H1 (cell line): ENCODE measurements around the gene CRTAC1. TPM values are rescaled to one million over a fixed set of nuclear protein-coding genes. Genes with fewer than 3 reads are reported as not detected.

Experiments used
- CTCF ChIA-PET: fragments of 300-600 bp; sonication (Branson Sonifier 250); formaldehyde crosslinking; loops from one replicate; lab custom pipeline; 2021; ENCODE audit not compliant: partially characterized antibody; lab: Charles Lee
- POLR2A ChIA-PET: fragments of 300-600 bp; sonication (Branson Sonifier 250); formaldehyde crosslinking; loops from one replicate; lab custom pipeline; 2021; ENCODE audit warnings: inconsistent platforms; ENCODE audit not compliant: partially characterized antibody; lab: Charles Lee
- DNase-seq, 2 experiments: peaks; one replicate each; pipeline versions ENCODE4 v3.0.0 to v3.0.0-alpha.2; 2010 to 2022; ENCODE audit warnings: low spot score in 2 of 2, low read depth in 1 of 2, mixed read lengths in 1 of 2
- FAIRE-seq: peaks from 2 replicates; lab custom pipeline; 2011; peaks lifted over from hg19 to GRCh38; lab: Jason Lieb, UNC
- H2AFZ ChIP-seq: 2 replicates; pipeline ENCODE4 v1.8.1; 2012; ENCODE audit warnings: low read length, inconsistent platforms
- H2AK5ac ChIP-seq: 2 replicates; pipeline ENCODE4 v1.6.1; 2013; ENCODE audit warnings: low read depth, low read length
- H2BK120ac ChIP-seq: replicated peaks from 2 replicates; pipeline ENCODE3; 2013; ENCODE audit warnings: low read depth, low read length, inconsistent platforms
- H2BK12ac ChIP-seq: 2 replicates; pipeline ENCODE4 v1.6.1; 2013; ENCODE audit warnings: low read depth, low read length
- H2BK15ac ChIP-seq: 2 replicates; pipeline ENCODE4 v1.6.1; 2013; ENCODE audit warnings: low read length
- H2BK20ac ChIP-seq: 2 replicates; pipeline ENCODE4 v1.6.1; 2013; ENCODE audit warnings: low read length
- H2BK5ac ChIP-seq: 2 replicates; pipeline ENCODE4 v1.6.1; 2013; ENCODE audit warnings: low read depth, low read length
- H3K14ac ChIP-seq: 2 replicates; pipeline ENCODE4 v1.6.1; 2013; ENCODE audit warnings: inconsistent platforms; ENCODE audit not compliant: insufficient read length
- H3K18ac ChIP-seq: 2 replicates; pipeline ENCODE4 v1.6.1; 2013; ENCODE audit warnings: low read length; ENCODE audit errors: extremely low read depth
- H3K23ac ChIP-seq: 2 replicates; pipeline ENCODE4 v1.6.1; 2013; ENCODE audit warnings: inconsistent platforms; ENCODE audit not compliant: insufficient read length
- H3K23me2 ChIP-seq: 2 replicates; pipeline ENCODE4 v1.6.1; 2013; ENCODE audit warnings: low read depth, low read length
- H3K27ac ChIP-seq: 2 replicates; pipeline ENCODE4 v1.6.1; 2011; ENCODE audit warnings: low read depth, low read length, inconsistent platforms
- H3K27me3 ChIP-seq, 4 experiments: replicated peaks in 1 of 4; 1 replicate in 1 of 4; 2 replicates in 3 of 4; pipeline versions ENCODE4 v1.6.1 to v1.8.1; 2011 to 2013; ENCODE audit warnings: low read length in 3 of 4, mild to moderate bottlenecking in 3 of 4, inconsistent platforms in 2 of 4, mixed read lengths in 2 of 4, moderate library complexity in 1 of 4; ENCODE audit not compliant: control insufficient read depth in 3 of 4, insufficient read depth in 3 of 4; ENCODE audit errors: extremely low read depth in 1 of 4
- H3K36me3 ChIP-seq, 4 experiments: 2 replicates each; pipeline versions ENCODE4 v1.6.1 to v1.8.1; 2011 to 2013; ENCODE audit warnings: mild to moderate bottlenecking in 4 of 4, low read length in 3 of 4, moderate library complexity in 2 of 4, control low read depth in 1 of 4, inconsistent platforms in 1 of 4; ENCODE audit not compliant: insufficient read depth in 4 of 4, control insufficient read depth in 2 of 4
- H3K4ac ChIP-seq: replicated peaks from 2 replicates; pipeline ENCODE3; 2013; ENCODE audit warnings: low read length, low read depth, mixed read lengths, inconsistent platforms; ENCODE audit not compliant: insufficient read length
- H3K4me1 ChIP-seq, 4 experiments: replicated peaks in 1 of 4; 1 replicate in 1 of 4; 2 replicates in 3 of 4; pipeline versions ENCODE4 v1.6.1 to v1.8.1; 2011 to 2013; ENCODE audit warnings: low read length in 3 of 4, inconsistent platforms in 2 of 4, mixed read lengths in 1 of 4; ENCODE audit not compliant: insufficient read depth in 4 of 4, control insufficient read depth in 3 of 4
- H3K4me2 ChIP-seq, 2 experiments: 2 replicates each; pipeline versions ENCODE4 v1.6.1 to v1.8.1; 2011 to 2013; ENCODE audit warnings: low read depth in 2 of 2, low read length in 2 of 2, control low read depth in 1 of 2, inconsistent platforms in 1 of 2, mild to moderate bottlenecking in 1 of 2; ENCODE audit not compliant: insufficient read depth in 1 of 2
- H3K4me3 ChIP-seq, 4 experiments: fragments of 200-600, 300-600 bp in 1 of 4; sonication (generic), shearing (Covaris generic), sonication (Bioruptor Twin) in 1 of 4; 2 replicates each; pipeline versions ENCODE4 v1.5.1 to v1.8.1; 2011 to 2016; ENCODE audit warnings: low read length in 4 of 4, low read depth in 3 of 4, control low read depth in 2 of 4, inconsistent platforms in 2 of 4, mild to moderate bottlenecking in 2 of 4, mixed read lengths in 1 of 4, moderate library complexity in 1 of 4; ENCODE audit not compliant: insufficient read depth in 2 of 4; ENCODE audit errors: extremely low read depth in 1 of 4
- H3K56ac ChIP-seq: replicated peaks from 2 replicates; pipeline ENCODE3; 2013; ENCODE audit warnings: low read depth, mild to moderate bottlenecking, mixed read lengths, low read length, inconsistent platforms; ENCODE audit not compliant: insufficient read length
- H3K79me1 ChIP-seq: 2 replicates; pipeline ENCODE4 v1.6.1; 2013; ENCODE audit warnings: low read depth, low read length, control low read depth
- H3K79me2 ChIP-seq, 2 experiments: 2 replicates each; pipeline versions ENCODE4 v1.6.1 to v1.8.1; 2012 to 2013; ENCODE audit warnings: low read length in 2 of 2, mild to moderate bottlenecking in 2 of 2, inconsistent platforms in 1 of 2; ENCODE audit not compliant: insufficient read depth in 2 of 2, control insufficient read depth in 1 of 2
- H3K9ac ChIP-seq, 4 experiments: replicated peaks in 1 of 4; 1 replicate in 1 of 4; 2 replicates in 3 of 4; pipeline versions ENCODE4 v1.6.1 to v1.8.1; 2011 to 2013; ENCODE audit warnings: low read depth in 3 of 4, low read length in 3 of 4, control low read depth in 2 of 4, mild to moderate bottlenecking in 2 of 4, moderate library complexity in 2 of 4, inconsistent platforms in 1 of 4; ENCODE audit errors: extremely low read depth in 1 of 4
- H3K9me3 ChIP-seq, 2 experiments: 2 replicates each; pipeline versions ENCODE4 v1.6.1 to v1.8.1; 2012 to 2013; ENCODE audit warnings: mild to moderate bottlenecking in 2 of 2, moderate library complexity in 2 of 2, control low read depth in 1 of 2, inconsistent platforms in 1 of 2, low read depth in 1 of 2, low read length in 1 of 2, mixed read lengths in 1 of 2; ENCODE audit not compliant: insufficient read depth in 2 of 2
- H4K20me1 ChIP-seq, 2 experiments: replicated peaks in 1 of 2; 2 replicates each; pipeline versions ENCODE3 to v1.8.1; 2011 to 2013; ENCODE audit warnings: inconsistent platforms in 2 of 2, low read length in 2 of 2, mild to moderate bottlenecking in 1 of 2; ENCODE audit not compliant: insufficient read depth in 2 of 2, control insufficient read depth in 1 of 2
- H4K5ac ChIP-seq: 2 replicates; pipeline ENCODE4 v1.6.1; 2013; ENCODE audit warnings: low read length, low read depth, mixed read lengths, inconsistent platforms; ENCODE audit not compliant: insufficient read length
- H4K8ac ChIP-seq: 2 replicates; pipeline ENCODE4 v1.8.0; 2013; ENCODE audit warnings: mild to moderate bottlenecking, moderate library complexity, low read length, inconsistent platforms; ENCODE audit not compliant: insufficient read depth; ENCODE audit errors: extremely low read depth
- H4K91ac ChIP-seq: replicated peaks from 2 replicates; pipeline ENCODE3; 2013; ENCODE audit warnings: low read length, mixed read lengths, inconsistent platforms; ENCODE audit not compliant: insufficient read length
- WGBS, 2 experiments: shearing (Covaris generic) in 1 of 2; methylation state at CpG; one replicate each; pipeline versions ENCODE4 v1.1.6 to v1.1.7; 2013 to 2015; ENCODE audit warnings: low lambda C conversion rate in 2 of 2, mixed read lengths in 2 of 2, inconsistent platforms in 1 of 2, low coverage in 1 of 2, missing lambda C conversion rate in 1 of 2; ENCODE audit not compliant: insufficient replicate concordance in 2 of 2, insufficient coverage in 1 of 2, insufficient read length in 1 of 2; ENCODE audit errors: extremely low coverage in 1 of 2, missing lambda C conversion rate in 1 of 2; 5-methylcytosine and 5-hydroxymethylcytosine counted together
- polyA plus RNA-seq, 7 experiments: library from polyadenylated mRNA; depleted of rRNA in 3 of 7; stranded (reverse) in 5 of 7; unstranded in 2 of 7; fragments of >200 nt in 5 of 7; fragments of 200-250 nt in 2 of 7; gene quantifications; 1 replicate in 5 of 7; 2 replicates in 1 of 7; 4 replicates in 1 of 7; pipeline versions ENCODE4 v1.2.1 to v1.2.3, GENCODE V29; 2011 to 2013; ENCODE audit warnings: missing spikeins in 2 of 7, mixed read lengths in 2 of 7
- total RNA-seq: library from RNA; stranded (reverse); fragmentation: NEBNext Ultra II Directional; extraction: Animal tissue kit (Norgen Biotek cat#: 25700); gene quantifications from 2 replicates; pipeline ENCODE4 v1.2.1, GENCODE V29; 2021

The CRTAC1 gene
- total and polyA plus RNA-seq, 2 of the 8 experiments (the other 6 are each of a cell fraction or from before 2014, with no cell fraction given): 0.91 to 1.2 TPM

DNA sequence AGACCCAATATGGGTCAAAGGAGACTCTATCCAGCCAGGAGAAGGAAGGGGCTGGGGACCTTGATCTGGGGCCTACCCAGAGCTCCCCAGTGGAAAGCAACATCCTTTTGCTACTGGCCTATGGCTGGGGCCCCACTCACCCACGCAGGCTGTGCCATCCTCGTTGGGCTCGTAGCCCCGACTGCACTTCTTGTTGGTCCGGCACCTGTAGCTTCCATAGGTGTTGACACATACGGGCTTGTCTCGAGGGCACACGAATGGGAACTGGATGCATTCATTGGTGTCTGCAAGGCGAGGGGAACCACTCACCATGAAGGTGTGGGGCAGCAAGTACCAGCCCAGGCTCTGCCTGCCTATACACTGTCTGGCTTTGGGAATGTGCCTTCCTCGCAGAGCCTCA, 150.3 kb downstream of the CRTAC1 start:
- Histone ChIP-seq H4K5ac (no peak overlapping the region), H3K4me2 (no peak overlapping the region), H2BK15ac (no peak overlapping the region), H2BK12ac (no peak overlapping the region), H4K91ac (no peak overlapping the region), H3K14ac (no peak overlapping the region), H3K18ac (no peak overlapping the region), H3K4ac (no peak overlapping the region), H3K23me2 (no peaks in the 10 kb centered on the region), H2BK20ac (no peak overlapping the region), H4K8ac (no peak overlapping the region), H3K9me3 (no peaks in the 10 kb centered on the region), H4K20me1 (no peaks in the 10 kb centered on the region), H3K27me3 (peaks cover 0 to 2% (median 0%) of the 10 kb centered on the region in 4 experiments; a peak in 1 of 7 replicates), H3K79me1 (no peaks in the 10 kb centered on the region; the same call in 1 of the 2 replicates), H2AK5ac (no peak overlapping the region), H2BK5ac (no peak overlapping the region), H3K36me3 (peaks cover 0 to 2% (median under 1%) of the 10 kb centered on the region in 4 experiments; a peak in 2 of 8 replicates), H3K9ac (no peak overlapping the region), H3K79me2 (no peaks in the 10 kb centered on the region), H3K23ac (no peak overlapping the region), H3K27ac (no peak overlapping the region), H3K4me1 (peaks cover 0 to 5% (median 2%) of the 10 kb centered on the region in 4 experiments; a peak in 5 of 7 replicates), H2AFZ (no peak overlapping the region), H3K56ac (no peak overlapping the region), H2BK120ac (no peak overlapping the region), H3K4me3 (no peak overlapping the region)
- ChIA-PET POLR2A (interaction anchor here (1.2 kb wide), 1 partner anchor 9 kb away, joined by 6 read pairs; no protein-coding TSS in a partner anchor), CTCF (interaction anchor here (0.8 to 2.1 kb wide), 4 partner anchors 9 to 22 kb away, joined by 3 to 7 read pairs (median 4); no protein-coding TSS in a partner anchor)
- 89% methylated on average over 10 of the region's 10 CpGs; no CpG with 5 or more reads in 1 of the 2 experiments for WGBS, 2 experiments
- no peak for FAIRE-seq
- DNase-seq: no peak
